Right cardiac atrium (tissue), 5 donors: ENCODE data around the gene CPLX1. TPM values are rescaled to one million over a fixed set of nuclear protein-coding genes. Genes with fewer than 3 reads are reported as not detected.

Source experiments
- ATAC-seq, 2 donors: fragments of 200-7000 bp; cut with Tn5 transposase; one replicate each; pipeline versions ENCODE4 v1.8.0 to v1.9.1; 2020; ENCODE audit warnings: moderate library complexity in 2 of 2, mild to moderate bottlenecking in 1 of 2
- DNase-seq, 3 donors: peaks; one replicate each; pipeline ENCODE4 v3.0.0-alpha.2; 2020
- H3K27ac ChIP-seq: one replicate; pipeline ENCODE4 v1.5.1; 2013; ENCODE audit warnings: mild to moderate bottlenecking, low read length, control low read depth, moderate library complexity
- H3K27me3 ChIP-seq: one replicate; pipeline ENCODE4 v1.6.1; 2013; ENCODE audit not compliant: control insufficient read depth, insufficient read depth
- H3K4me1 ChIP-seq: one replicate; pipeline ENCODE4 v1.6.1; 2013; ENCODE audit warnings: low read length; ENCODE audit not compliant: control insufficient read depth, insufficient read depth
- H3K4me3 ChIP-seq: one replicate; pipeline ENCODE4 v1.5.1; 2013; ENCODE audit warnings: low read length, control low read depth
- H3K9me3 ChIP-seq: one replicate; pipeline ENCODE4 v1.6.1; 2013; ENCODE audit warnings: low read length; ENCODE audit not compliant: control insufficient read depth
- WGBS: extraction: QIAGEN DNeasy Blood & Tissue Kit; methylation state at CpG from one replicate; pipeline ENCODE4 v1.1.7; 2013; 5-methylcytosine and 5-hydroxymethylcytosine counted together
- intact Hi-C, 4 donors: fragments of 100-400 bp; cut with DNase I; formaldehyde crosslinking; loops; one replicate each; pipeline versions ENCODE4 v1.11.0 to v1.14.0; 2022 to 2023
- polyA plus RNA-seq: library from polyadenylated mRNA; stranded (reverse); fragments of 200-250 nt; gene quantifications from one replicate; pipeline ENCODE4 v1.2.3, GENCODE V29; 2013
- total RNA-seq, 4 donors: library from RNA; stranded (reverse); fragmentation: NEBNext Ultra II Directional; extraction: Animal tissue kit (Norgen Biotek cat#: 25700); gene quantifications; one replicate each; pipeline ENCODE4 v1.2.1, GENCODE V29; 2021
- donor health status: healthy with polysubstance abuse.
- donor health status: DM: no; HTN: yes; CAD: no.
- donor health status: DM: no; HTN: no; CAD: no.
- donor health status: DM: no; HTN: yes; CAD: no; lungs with severe emphysema.
- donor health status: DM: yes; HTN: yes; CAD: no.

Gene CPLX1
- total and polyA plus RNA-seq, 5 donors: 2.1 to 9.3 (median 5.4) TPM

DNA sequence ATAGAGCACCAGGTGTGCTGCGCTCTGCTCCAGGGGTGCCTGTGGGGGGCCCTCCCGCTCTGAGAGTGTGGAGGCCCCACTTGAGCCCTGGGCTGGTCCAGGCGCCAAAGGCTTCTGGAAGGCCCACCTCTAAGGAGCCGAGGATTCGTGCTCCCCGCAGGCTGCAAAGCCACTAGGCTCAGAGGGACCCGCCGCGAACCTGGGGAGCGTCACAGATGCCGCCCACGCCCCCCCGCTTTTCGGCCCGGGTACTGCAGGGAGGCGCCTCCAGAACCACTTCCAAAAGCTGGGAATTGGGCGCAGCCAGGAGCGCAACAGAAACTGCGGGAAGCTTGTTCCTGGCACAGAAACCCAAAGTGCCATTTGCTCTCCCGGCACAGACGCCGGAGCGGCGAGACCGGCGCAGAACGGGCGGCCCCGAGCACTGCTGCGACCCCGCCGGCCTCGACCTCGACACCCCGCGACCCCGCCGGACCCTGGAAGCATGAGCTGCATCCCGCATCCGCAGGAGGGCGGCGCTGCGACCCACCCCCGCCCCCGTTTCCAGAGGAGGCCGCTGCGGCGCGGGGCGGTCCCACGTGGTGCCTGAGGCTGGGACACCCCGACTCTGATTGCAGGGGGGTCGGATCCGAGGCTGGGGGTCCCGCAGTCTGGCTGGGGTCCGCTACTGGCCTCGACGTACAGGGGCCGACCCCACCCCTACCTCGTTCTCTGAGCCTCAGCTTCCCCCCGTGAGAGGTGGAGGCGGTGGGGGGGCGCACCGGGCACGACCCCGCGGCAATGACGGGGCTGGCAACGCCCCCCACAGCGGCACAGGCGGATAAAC is 30.8 kb downstream of the CPLX1 start:
- intact Hi-C loops: no loop called here
- peak in 1 of 3 donors; percentile 55 for DNase-seq

GRCh38 chr4:793941-794621 is 31.8 kb downstream of the CPLX1 start:
- WGBS: 31% methylated on average over 19 of the region's 19 CpGs
- Histone ChIP-seq H3K4me3 (no peak overlapping the region), H3K27me3 (no peaks in the 10 kb centered on the region), H3K27ac (no peak overlapping the region), H3K4me1 (no peaks in the 10 kb centered on the region), H3K9me3 (no peaks in the 10 kb centered on the region)
- intact Hi-C loops: no loop called here
- ATAC-seq: no peak
- DNase-seq: no peak

More for the DNA sequence above, 30.8 kb downstream of the CPLX1 start:
- no peak overlapping the region for H3K27ac ChIP-seq
- H3K4me3 ChIP-seq: peak overlapping the region; percentile 18
- 3% methylated on average over 71 of the region's 71 CpGs for WGBS
- no peaks in the 10 kb centered on the region for H3K4me1 ChIP-seq
- no peak for ATAC-seq
- H3K9me3 ChIP-seq: no peaks in the 10 kb centered on the region
- H3K27me3 ChIP-seq: no peaks in the 10 kb centered on the region

DNA sequence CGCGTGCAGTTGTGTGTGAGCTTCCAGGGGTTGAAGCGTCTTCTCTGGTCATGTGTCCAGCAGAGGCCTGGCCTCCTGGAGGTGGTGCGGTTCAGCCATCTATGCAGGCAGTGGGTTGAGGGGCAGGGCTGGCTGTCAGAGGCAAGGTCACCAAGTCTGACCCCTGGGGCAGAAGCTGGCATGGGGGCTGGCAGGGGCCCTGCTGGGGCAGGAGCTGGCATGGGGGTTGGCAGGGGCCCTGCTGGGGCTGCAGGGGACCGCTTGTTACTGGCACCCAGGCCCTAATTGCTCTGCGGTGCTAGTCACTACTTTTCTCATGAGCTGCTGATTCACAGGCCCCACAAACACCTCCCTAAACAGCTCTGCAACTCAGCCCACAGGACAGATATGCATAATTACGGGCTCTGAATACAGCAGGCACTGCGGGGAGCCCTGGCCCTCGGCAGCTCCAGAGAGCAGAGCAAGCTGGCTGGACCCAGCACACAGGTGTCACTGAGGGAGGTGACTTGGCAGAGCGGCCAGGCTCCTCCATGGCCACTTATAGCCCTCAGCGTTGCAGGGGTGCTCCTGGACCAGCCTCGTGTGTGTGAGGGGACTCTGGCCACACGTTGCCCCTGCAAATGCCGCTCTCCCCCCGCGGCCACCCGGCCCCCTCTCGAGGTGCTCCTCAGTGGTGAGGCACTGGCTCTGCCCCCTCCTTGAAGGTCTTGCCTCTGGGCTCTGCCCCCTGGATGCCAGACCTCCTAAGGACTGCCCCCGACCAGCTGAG is 32.7 kb downstream of the CPLX1 start:
- 43% methylated on average over 19 of the region's 19 CpGs for WGBS
- Histone ChIP-seq H3K4me3 (no peak overlapping the region), H3K27ac (no peak overlapping the region), H3K9me3 (no peaks in the 10 kb centered on the region), H3K27me3 (no peaks in the 10 kb centered on the region), H3K4me1 (no peaks in the 10 kb centered on the region)
- DNase-seq (peak in 1 of 3 donors; percentile 58), ATAC-seq (no peak)
- intact Hi-C loops: no loop called here

GRCh38 chr4:792626-793092 is 33.3 kb downstream of the CPLX1 start:
- H3K27me3 ChIP-seq: no peaks in the 10 kb centered on the region
- 43% methylated on average over 17 of the region's 17 CpGs for WGBS
- H3K4me1 ChIP-seq: no peaks in the 10 kb centered on the region

GRCh38 chr4:791898-792625 is 33.9 kb downstream of the CPLX1 start:
- Histone ChIP-seq H3K4me3 (no peak overlapping the region), H3K9me3 (no peaks in the 10 kb centered on the region), H3K27me3 (no peaks in the 10 kb centered on the region), H3K27ac (no peak overlapping the region), H3K4me1 (no peaks in the 10 kb centered on the region)
- ATAC-seq (peak in 1 of 2 donors; percentile 3), DNase-seq (peak in 2 of 3 donors; percentile 72 to 78)
- 9% methylated on average over 50 of the region's 50 CpGs for WGBS
- intact Hi-C loops: no loop called here

More at GRCh38 chr4:792626-793092, 33.3 kb downstream of the CPLX1 start:
- Histone ChIP-seq H3K27ac (no peak overlapping the region), H3K9me3 (no peaks in the 10 kb centered on the region), H3K4me3 (no peak overlapping the region)
- intact Hi-C loops: no loop called here
- DNase-seq: no peak
- no peak for ATAC-seq

GRCh38 chr4:791252-791897 is 34.6 kb downstream of the CPLX1 start:
- 54% methylated on average over 29 of the region's 29 CpGs for WGBS
- H3K4me3 ChIP-seq: no peak overlapping the region
- no peaks in the 10 kb centered on the region for H3K4me1 ChIP-seq
- no peak for ATAC-seq
- DNase-seq: no peak
- no peak overlapping the region for H3K27ac ChIP-seq
- no peaks in the 10 kb centered on the region for H3K9me3 ChIP-seq
- intact Hi-C loops: no loop called here
- H3K27me3 ChIP-seq: no peaks in the 10 kb centered on the region

- no peak overlapping the region for H3K4me3 ChIP-seq
- H3K4me1 ChIP-seq: no peaks in the 10 kb centered on the region
- H3K9me3 ChIP-seq: no peaks in the 10 kb centered on the region
- intact Hi-C loops: no loop called here
- no peak overlapping the region for H3K27ac ChIP-seq
- WGBS: 68% methylated on average over 8 of the region's 8 CpGs
- ATAC-seq (no peak), DNase-seq (no peak)
- no peaks in the 10 kb centered on the region for H3K27me3 ChIP-seq
These were observed 35.5 kb downstream of the CPLX1 start for GRCh38 chr4:790466-790820.

GRCh38 chr4:789571-790465 is 36.1 kb downstream of the CPLX1 start:
- no peak overlapping the region for H3K4me3 ChIP-seq
- no peak for DNase-seq
- WGBS: 89% methylated on average over 27 of the region's 27 CpGs
- H3K9me3 ChIP-seq: no peaks in the 10 kb centered on the region
- ATAC-seq: no peak
- H3K27me3 ChIP-seq: no peaks in the 10 kb centered on the region
- no peaks in the 10 kb centered on the region for H3K4me1 ChIP-seq
- intact Hi-C loops: no loop called here
- no peak overlapping the region for H3K27ac ChIP-seq

- H3K27me3 ChIP-seq: no peaks in the 10 kb centered on the region
- 57% methylated on average over 18 of the region's 18 CpGs for WGBS
- no peak overlapping the region for H3K27ac ChIP-seq
- intact Hi-C loops: no loop called here
- DNase-seq (peak in 1 of 3 donors; percentile 77), ATAC-seq (no peak)
- no peaks in the 10 kb centered on the region for H3K9me3 ChIP-seq
- no peaks in the 10 kb centered on the region for H3K4me1 ChIP-seq
- no peak overlapping the region for H3K4me3 ChIP-seq
These were observed 37.2 kb downstream of the CPLX1 start for GRCh38 chr4:788636-789297.
